H9 (cell line): Measurements from ENCODE around the gene ISYNA1. TPM values are rescaled to one million over a fixed set of nuclear protein-coding genes. Genes with fewer than 3 reads are reported as not detected.

Source experiments
- DNase-seq: peaks from one replicate; pipeline ENCODE4 v3.0.0-alpha.2; 2017
- H2AFZ ChIP-seq: one replicate; pipeline ENCODE4 v1.6.1; 2013; ENCODE audit warnings: mild to moderate bottlenecking, low read length, control low read depth, moderate library complexity
- H2AK5ac ChIP-seq: 2 replicates; pipeline ENCODE4 v1.6.1; 2013; ENCODE audit warnings: low read length, control low read depth, mixed read lengths; ENCODE audit not compliant: insufficient read length
- H2BK120ac ChIP-seq: one replicate; pipeline ENCODE4 v1.6.1; 2013; ENCODE audit warnings: low read depth, mild to moderate bottlenecking, low read length, control low read depth, inconsistent platforms; ENCODE audit not compliant: poor library complexity, severe bottlenecking
- H2BK12ac ChIP-seq: 2 replicates; pipeline ENCODE4 v1.6.1; 2013; ENCODE audit warnings: low read length, control low read depth, mixed read lengths, low read depth; ENCODE audit not compliant: insufficient read length
- H2BK15ac ChIP-seq: 2 replicates; pipeline ENCODE4 v1.6.1; 2013; ENCODE audit warnings: low read depth, low read length, control low read depth
- H2BK20ac ChIP-seq: one replicate; pipeline ENCODE4 v1.6.1; 2013; ENCODE audit warnings: low read depth, mild to moderate bottlenecking, low read length, control low read depth, inconsistent platforms; ENCODE audit not compliant: poor library complexity, severe bottlenecking
- H2BK5ac ChIP-seq: 2 replicates; pipeline ENCODE4 v1.6.1; 2013; ENCODE audit warnings: low read length, control low read depth, mixed read lengths; ENCODE audit not compliant: insufficient read length
- H3K14ac ChIP-seq: 2 replicates; pipeline ENCODE4 v1.6.1; 2013; ENCODE audit warnings: low read length, control low read depth; ENCODE audit not compliant: insufficient read depth
- H3K18ac ChIP-seq: 2 replicates; pipeline ENCODE4 v1.6.1; 2013; ENCODE audit warnings: low read depth, mild to moderate bottlenecking, mixed read lengths, low read length, control low read depth; ENCODE audit not compliant: insufficient read length
- H3K23ac ChIP-seq: 2 replicates; pipeline ENCODE4 v1.6.1; 2013; ENCODE audit warnings: low read length, control low read depth, mixed read lengths, low read depth; ENCODE audit not compliant: insufficient read length
- H3K23me2 ChIP-seq: 2 replicates; pipeline ENCODE4 v1.6.1; 2013; ENCODE audit warnings: low read depth, mild to moderate bottlenecking, mixed read lengths, low read length, control low read depth; ENCODE audit not compliant: insufficient read length, poor library complexity, severe bottlenecking
- H3K27ac ChIP-seq: 2 replicates; pipeline ENCODE4 v1.5.1; 2013; ENCODE audit warnings: low read length, control low read depth, mixed read lengths, low read depth; ENCODE audit not compliant: insufficient read length
- H3K27me3 ChIP-seq: 2 replicates; pipeline ENCODE4 v1.6.1; 2013; ENCODE audit warnings: low read length, control low read depth, inconsistent platforms; ENCODE audit not compliant: insufficient read depth
- H3K4ac ChIP-seq: 2 replicates; pipeline ENCODE4 v1.6.1; 2013; ENCODE audit warnings: low read depth, mild to moderate bottlenecking, control low read depth, inconsistent platforms, low read length, moderate library complexity
- H3K4me1 ChIP-seq: 2 replicates; pipeline ENCODE4 v1.6.1; 2013; ENCODE audit warnings: low read length, control low read depth, inconsistent platforms; ENCODE audit not compliant: insufficient read depth
- H3K4me2 ChIP-seq: 2 replicates; pipeline ENCODE4 v1.6.1; 2013; ENCODE audit warnings: low read length, control low read depth, mixed read lengths; ENCODE audit not compliant: insufficient read length, insufficient read depth
- H3K56ac ChIP-seq: 2 replicates; pipeline ENCODE4 v1.6.1; 2013; ENCODE audit warnings: low read depth, mild to moderate bottlenecking, mixed read lengths, low read length, control low read depth; ENCODE audit not compliant: insufficient read length
- H3K79me1 ChIP-seq: 2 replicates; pipeline ENCODE4 v1.6.1; 2013; ENCODE audit warnings: low read depth, mild to moderate bottlenecking, moderate library complexity, low read length, control low read depth, inconsistent platforms; ENCODE audit not compliant: insufficient read depth, poor library complexity, severe bottlenecking
- H3K79me2 ChIP-seq: 2 replicates; pipeline ENCODE4 v1.6.1; 2013; ENCODE audit warnings: low read length, control low read depth, inconsistent platforms; ENCODE audit not compliant: insufficient read depth
- H3K9ac ChIP-seq: 2 replicates; pipeline ENCODE4 v1.6.1; 2013; ENCODE audit warnings: low read length, control low read depth, mixed read lengths; ENCODE audit not compliant: insufficient read length; ENCODE audit errors: extremely low read depth
- H3K9me3 ChIP-seq: one replicate; pipeline ENCODE4 v1.6.1; 2013; ENCODE audit warnings: low read depth, low read length, inconsistent platforms; ENCODE audit not compliant: control insufficient read depth
- H3T11ph ChIP-seq: one replicate; pipeline ENCODE4 v1.6.1; 2013; ENCODE audit warnings: mild to moderate bottlenecking, low read length, control low read depth, inconsistent platforms
- H4K20me1 ChIP-seq: one replicate; pipeline ENCODE4 v1.6.1; 2013; ENCODE audit not compliant: control insufficient read depth, insufficient read length, insufficient read depth
- H4K5ac ChIP-seq: 2 replicates; pipeline ENCODE4 v1.6.1; 2013; ENCODE audit warnings: low read depth, mild to moderate bottlenecking, mixed read lengths, low read length, control low read depth; ENCODE audit not compliant: insufficient read length
- H4K8ac ChIP-seq: replicated peaks from 2 replicates; pipeline ENCODE4 v1.6.1; 2013; ENCODE audit warnings: low read length, control low read depth, mixed read lengths, low read depth; ENCODE audit not compliant: insufficient read length
- H4K91ac ChIP-seq: 2 replicates; pipeline ENCODE4 v1.6.1; 2013; ENCODE audit warnings: low read depth, mild to moderate bottlenecking, moderate library complexity, mixed read lengths, low read length, control low read depth; ENCODE audit not compliant: insufficient read length
- H3K27ac Mint-ChIP-seq, 3 experiments: 2 replicates in 2 of 3; 3 replicates in 1 of 3; pipeline ENCODE4 v1.8.0; 2020 to 2021; ENCODE audit warnings: mixed read lengths in 3 of 3, mild to moderate bottlenecking in 1 of 3, moderate library complexity in 1 of 3
- H3K27me3 Mint-ChIP-seq: 2 replicates; pipeline ENCODE4 v1.8.0; 2021; ENCODE audit warnings: low read depth, mild to moderate bottlenecking, moderate library complexity, mixed read lengths
- H3K36me3 Mint-ChIP-seq, 3 experiments: 2 replicates in 2 of 3; 3 replicates in 1 of 3; pipeline ENCODE4 v1.8.0; 2020 to 2021; ENCODE audit warnings: low read depth in 3 of 3, mixed read lengths in 3 of 3; ENCODE audit not compliant: insufficient read depth in 1 of 3
- H3K4me1 Mint-ChIP-seq, 2 experiments: 2 replicates each; pipeline ENCODE4 v1.8.0; 2020; ENCODE audit warnings: mixed read lengths in 2 of 2
- H3K4me3 Mint-ChIP-seq, 2 experiments: 2 replicates in 1 of 2; 3 replicates in 1 of 2; pipeline ENCODE4 v1.8.0; 2020 to 2021; ENCODE audit warnings: mild to moderate bottlenecking in 2 of 2, mixed read lengths in 2 of 2, moderate library complexity in 1 of 2
- H3K9me3 Mint-ChIP-seq, 2 experiments: 2 replicates in 1 of 2; 3 replicates in 1 of 2; pipeline ENCODE4 v1.8.0; 2020; ENCODE audit warnings: mild to moderate bottlenecking in 2 of 2, mixed read lengths in 2 of 2, moderate library complexity in 1 of 2
- WGBS: extraction: QIAGEN DNeasy Blood & Tissue Kit; methylation state at CpG from one replicate; pipeline ENCODE4 v1.1.7; 2013; ENCODE audit warnings: missing lambda C conversion rate, low lambda C conversion rate, mixed read lengths; ENCODE audit not compliant: insufficient read length; ENCODE audit errors: extremely low coverage; 5-methylcytosine and 5-hydroxymethylcytosine counted together
- total RNA-seq: library from RNA; stranded (reverse); gene quantifications from 2 replicates; pipeline ENCODE4 v1.2.1, GENCODE V29; 2021
- TF ChIP-seq, protein P1 (sequence below): fragments of 200-600 bp; sonication (generic); conservative IDR thresholded peaks from 3 replicates; pipeline ENCODE4 v1.8.0; 2021; ENCODE audit warnings: antibody characterized with exemption, mild to moderate bottlenecking

ISYNA1 gene
- total RNA-seq, 1 experiment from 2014 or later: 241 TPM

DNA sequence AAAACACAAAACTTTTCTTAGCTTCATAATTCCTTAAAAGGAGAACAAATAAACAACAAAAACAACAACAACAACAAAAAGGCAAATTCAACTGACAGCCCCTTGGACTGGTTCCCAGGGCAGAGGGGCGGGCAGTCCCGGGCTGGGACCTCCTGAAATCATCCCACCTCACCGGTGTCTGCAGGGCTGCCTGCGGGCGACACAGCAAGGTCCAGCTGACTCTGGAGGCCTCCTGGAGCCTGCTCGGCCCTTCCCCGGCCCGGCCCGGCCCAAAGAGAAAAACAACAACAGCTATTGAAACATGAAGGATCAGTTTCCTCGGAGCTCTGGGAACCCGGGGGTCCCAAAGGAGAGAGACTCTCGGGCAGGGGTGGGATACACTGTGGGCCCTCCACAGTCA is 5.0 kb upstream of the ISYNA1 start:
- H3K18ac ChIP-seq: no peak overlapping the region

More for the DNA sequence above, 5.0 kb upstream of the ISYNA1 start:
- Histone ChIP-seq H3K4me2 (no peak overlapping the region), H3K23me2 (peaks cover 4% of the 10 kb centered on the region), H2BK15ac (no peak overlapping the region), H3K9ac (no peak overlapping the region), H3K56ac (no peak overlapping the region), H2BK5ac (no peak overlapping the region), H3K4ac (no peak overlapping the region), H3K79me2 (no peaks in the 10 kb centered on the region), H2BK20ac (no peak overlapping the region), H3K9me3 (no peaks in the 10 kb centered on the region), H2BK120ac (no peak overlapping the region), H3K27ac (no peak overlapping the region), H3K79me1 (no peaks in the 10 kb centered on the region), H2AK5ac (no peak overlapping the region), H3T11ph (no peak overlapping the region), H4K8ac (no peak overlapping the region), H3K4me1 (peaks cover 7% of the 10 kb centered on the region; the same call in 1 of the 2 replicates), H4K20me1 (no peaks in the 10 kb centered on the region), H4K5ac (no peak overlapping the region), H3K23ac (no peak overlapping the region), H2BK12ac (no peak overlapping the region), H3K14ac (no peak overlapping the region), H4K91ac (no peak overlapping the region), H3K27me3 (no peaks in the 10 kb centered on the region), H2AFZ (no peak overlapping the region)
- TF ChIP-seq, protein P1, sequence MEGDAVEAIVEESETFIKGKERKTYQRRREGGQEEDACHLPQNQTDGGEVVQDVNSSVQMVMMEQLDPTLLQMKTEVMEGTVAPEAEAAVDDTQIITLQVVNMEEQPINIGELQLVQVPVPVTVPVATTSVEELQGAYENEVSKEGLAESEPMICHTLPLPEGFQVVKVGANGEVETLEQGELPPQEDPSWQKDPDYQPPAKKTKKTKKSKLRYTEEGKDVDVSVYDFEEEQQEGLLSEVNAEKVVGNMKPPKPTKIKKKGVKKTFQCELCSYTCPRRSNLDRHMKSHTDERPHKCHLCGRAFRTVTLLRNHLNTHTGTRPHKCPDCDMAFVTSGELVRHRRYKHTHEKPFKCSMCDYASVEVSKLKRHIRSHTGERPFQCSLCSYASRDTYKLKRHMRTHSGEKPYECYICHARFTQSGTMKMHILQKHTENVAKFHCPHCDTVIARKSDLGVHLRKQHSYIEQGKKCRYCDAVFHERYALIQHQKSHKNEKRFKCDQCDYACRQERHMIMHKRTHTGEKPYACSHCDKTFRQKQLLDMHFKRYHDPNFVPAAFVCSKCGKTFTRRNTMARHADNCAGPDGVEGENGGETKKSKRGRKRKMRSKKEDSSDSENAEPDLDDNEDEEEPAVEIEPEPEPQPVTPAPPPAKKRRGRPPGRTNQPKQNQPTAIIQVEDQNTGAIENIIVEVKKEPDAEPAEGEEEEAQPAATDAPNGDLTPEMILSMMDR: no peak
- H3K9me3 Mint-ChIP-seq: peaks cover 3% of the 10 kb centered on the region in 2 experiments; a peak in 3 of 5 replicates
- WGBS: no CpG with 5 or more reads among the region's 12 CpGs
- peaks cover 5 to 23% (median 15%) of the 10 kb centered on the region in 3 experiments; a peak in 6 of 7 replicates for H3K36me3 Mint-ChIP-seq
- H3K27ac Mint-ChIP-seq: no peak overlapping the region
- no peak for DNase-seq
- peaks cover 1% of the 10 kb centered on the region; the same call in 1 of the 2 replicates for H3K27me3 Mint-ChIP-seq
- peaks cover 20 to 23% of the 10 kb centered on the region in 2 experiments for H3K4me1 Mint-ChIP-seq
- H3K4me3 Mint-ChIP-seq: no peak overlapping the region
